HG03064 (cell line): ENCODE measurements around the gene PTPRK.

Experiments
- ATAC-seq: cut with Tn5 transposase; IDR thresholded peaks from one replicate; pipeline ENCODE4 v1.9.1; 2021; ENCODE audit warnings: low read depth; ENCODE audit not compliant: unreplicated experiment

The PTPRK gene

DNA sequence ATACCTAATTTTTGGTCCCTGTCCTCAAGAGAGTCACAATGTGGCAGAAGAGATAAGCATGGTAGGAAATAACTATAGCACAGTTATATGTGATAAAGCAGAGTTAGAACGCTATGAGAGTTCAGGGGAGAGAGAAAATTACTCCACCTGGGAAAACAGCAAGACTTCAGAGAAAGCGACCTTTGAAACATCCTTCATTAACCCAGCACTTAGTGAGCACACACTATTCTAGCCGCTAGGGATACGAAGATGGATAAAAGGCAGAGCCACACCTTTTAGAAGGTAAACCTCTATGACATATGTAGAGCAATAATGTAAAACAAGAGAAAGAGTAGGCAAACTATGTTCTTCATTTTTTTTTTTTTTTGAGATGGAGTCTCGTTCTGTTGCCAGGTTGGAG, 264.3 kb downstream of the PTPRK start:
- ATAC-seq = no peak

DNA sequence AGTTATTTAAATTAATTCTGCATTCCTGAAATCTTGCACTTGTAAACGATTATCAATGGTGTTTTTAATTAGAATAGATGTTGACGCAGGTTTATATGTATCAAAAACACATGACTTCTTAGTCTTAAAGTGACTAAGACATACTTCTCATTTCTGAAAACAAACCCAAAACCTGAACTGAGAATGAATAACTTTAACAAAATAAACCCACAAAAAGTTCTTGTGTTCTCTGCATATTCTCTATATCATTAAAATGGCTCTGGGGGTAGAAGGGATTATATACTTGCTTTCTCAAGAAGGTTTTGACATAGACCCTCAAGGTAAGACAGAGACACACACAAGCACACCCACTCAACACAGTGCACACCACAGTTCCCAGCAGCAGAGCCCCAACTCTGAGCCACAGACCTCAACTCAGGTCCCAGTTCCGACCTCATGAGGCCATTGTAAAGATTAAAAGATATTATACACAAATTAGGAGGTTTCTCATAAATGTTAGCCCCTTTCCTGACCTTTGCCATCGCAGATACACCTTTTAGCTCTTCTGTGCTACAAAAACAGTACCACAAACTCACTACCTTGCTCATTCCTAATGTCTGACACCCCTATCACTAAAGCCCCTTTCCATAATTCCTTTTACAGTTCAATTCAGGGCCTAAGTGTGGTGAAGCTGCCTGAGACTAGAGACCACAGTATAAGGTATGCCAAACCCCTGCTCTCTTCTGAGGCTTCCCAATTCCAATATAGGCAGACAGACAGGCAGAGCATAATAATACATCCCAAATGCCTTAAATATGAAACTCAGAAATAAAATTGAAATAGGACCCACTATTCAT, 267.8 kb downstream of the PTPRK start:
- ATAC-seq = no peak

DNA sequence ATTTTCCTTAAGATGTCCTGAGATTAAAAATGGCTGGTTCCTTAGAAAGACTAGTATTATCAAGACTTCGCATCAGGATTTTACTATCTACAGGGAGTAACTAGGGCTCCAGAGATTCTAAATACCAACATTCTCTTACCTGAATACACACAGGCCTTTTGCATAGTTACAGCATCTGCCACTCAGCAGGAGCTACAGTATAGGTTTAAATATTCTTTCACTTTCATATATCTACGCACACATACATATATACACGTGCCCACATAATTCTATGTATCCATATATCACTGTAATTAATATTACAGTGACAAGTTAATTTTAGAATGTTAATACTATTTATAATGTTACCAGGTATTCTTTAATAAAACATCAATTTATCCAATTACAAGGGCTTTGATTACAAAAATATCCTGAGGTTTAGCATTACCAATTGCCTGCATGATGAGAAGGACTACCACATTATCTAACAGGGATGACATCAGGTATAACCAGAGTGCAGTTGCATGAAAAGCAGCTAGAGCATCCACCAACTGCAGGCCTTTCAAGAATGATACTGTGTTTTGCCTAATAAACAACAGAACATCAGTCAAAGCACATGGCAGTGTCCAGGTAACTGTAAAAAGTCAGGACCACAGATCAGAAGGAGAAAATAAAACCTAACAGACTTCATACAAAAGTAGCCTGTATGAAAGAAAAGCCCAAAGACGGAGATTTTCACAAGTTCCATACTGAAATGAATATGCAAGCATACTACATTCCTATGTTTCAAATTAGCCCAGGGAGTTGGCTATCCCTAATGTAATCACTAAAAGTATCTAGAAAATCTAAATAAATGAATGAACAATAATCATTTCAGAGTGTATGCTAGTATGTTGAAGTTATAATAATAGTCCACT, 268.7 kb downstream of the PTPRK start:
- no peak for ATAC-seq

DNA sequence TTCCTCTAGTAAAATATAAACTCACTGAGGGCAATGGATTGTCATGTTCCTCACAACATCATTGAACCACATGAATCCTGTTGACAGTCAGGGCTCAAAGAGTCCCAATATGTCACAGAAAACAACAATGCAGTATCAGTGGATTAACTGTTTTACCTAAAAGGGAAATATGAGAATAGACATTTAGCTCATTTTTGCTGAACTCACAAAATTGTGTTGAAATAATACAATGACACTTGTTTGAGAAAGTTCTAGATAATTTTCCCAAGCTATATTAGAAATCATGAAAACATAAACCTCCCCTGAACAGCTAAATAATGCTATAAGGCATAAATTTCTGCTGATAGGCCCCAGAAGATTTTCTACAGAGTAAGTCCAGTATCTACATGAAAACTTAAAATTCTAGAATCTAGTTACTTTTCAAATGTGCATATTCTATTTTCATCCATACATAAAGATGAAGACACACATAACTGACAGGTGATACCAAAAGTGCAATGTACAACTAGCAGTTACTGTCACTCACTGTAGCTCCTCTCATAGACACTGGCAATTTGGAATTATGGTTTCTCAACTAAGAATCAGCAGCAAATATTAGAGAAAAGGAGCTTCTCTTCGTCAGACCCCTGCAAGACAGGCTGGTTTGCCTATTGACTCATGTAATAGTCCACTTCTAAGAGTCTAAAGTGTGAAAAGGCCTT, 269.9 kb downstream of the PTPRK start:
- ATAC-seq = no peak

DNA sequence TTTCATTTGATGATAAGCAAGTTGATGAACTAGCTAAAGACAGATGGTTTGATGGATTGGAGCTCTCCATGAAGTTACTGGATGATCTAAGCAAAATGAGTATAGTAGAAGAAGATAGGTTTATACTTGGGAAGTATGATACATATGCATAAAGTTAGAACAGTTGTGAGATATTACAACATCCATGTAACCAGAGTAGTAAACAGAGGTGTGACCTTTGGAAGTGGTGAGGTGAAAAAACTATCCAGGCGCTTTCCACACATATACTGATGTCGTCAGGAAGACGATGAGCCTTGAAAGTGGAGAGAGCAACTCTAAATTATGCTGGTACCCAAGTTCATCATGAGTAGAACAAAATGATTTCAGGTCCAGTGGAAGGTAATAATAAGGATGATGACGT, 271.0 kb downstream of the PTPRK start:
- ATAC-seq = no peak

DNA sequence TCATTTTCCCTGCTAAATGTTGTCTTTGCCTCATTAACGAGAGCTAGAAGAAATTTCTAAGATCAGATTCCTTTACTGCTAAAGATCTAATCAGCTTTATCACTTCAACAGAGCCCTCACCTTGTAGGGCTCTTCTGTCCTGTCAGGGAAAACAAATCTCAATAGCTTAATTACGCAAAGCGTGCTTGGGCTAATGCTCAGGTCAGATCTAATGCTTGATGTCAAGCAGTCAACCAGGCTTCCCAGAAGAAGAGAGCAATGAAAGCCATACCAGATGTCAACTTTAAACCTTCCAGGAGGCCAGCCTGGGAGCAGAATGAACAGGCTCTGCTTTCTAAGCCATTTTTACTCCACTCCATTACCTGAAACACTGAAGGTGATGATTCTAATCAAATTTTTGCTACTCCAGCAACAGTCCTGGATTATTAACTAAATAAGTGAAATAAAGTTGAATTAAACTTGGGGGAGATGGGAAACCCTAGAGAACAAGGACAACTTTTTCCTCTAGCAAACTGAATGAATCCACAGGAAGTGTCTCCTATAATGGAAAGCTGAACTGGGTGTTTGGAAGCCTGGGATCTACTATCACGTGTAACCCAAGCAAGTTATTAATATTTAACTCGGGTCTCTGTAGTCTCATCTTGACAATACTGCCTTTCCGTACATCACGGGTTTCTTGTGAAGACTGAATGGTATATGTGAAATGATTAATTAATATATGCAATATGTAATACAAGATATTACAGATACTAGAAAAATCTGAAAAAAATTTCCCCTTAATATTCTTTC, 273.7 kb downstream of the PTPRK start:
- no peak for ATAC-seq

DNA sequence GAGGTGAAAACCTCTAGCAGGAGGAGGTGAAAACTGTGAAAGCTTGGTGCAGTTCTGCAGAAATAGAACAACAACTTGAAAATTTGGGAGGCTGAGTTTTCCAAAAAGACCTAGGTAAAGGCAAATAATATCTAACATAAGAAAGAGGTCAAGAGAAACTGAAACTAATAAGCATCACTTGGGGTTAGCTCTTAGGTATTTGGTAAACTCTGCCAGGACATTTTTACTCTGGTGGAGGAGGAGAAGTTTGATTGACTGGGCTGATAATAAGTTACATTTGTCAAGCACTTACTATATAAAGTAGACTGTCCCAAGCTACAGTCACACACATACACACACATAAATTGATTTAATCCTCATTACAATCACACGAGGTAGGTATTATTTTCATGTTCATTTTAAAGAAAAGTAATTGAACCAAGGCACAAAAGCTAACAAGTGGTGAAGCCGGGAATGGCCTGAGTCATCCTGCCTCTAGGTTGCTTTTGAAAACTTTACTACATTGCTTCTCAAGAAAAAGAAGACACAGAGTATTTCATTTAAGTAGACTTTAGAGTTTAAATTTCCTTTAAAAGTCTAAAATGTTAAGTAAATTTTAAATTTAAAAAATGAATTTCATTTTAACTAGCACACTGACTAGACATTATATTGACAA, 275.5 kb downstream of the PTPRK start:
- no peak for ATAC-seq

DNA sequence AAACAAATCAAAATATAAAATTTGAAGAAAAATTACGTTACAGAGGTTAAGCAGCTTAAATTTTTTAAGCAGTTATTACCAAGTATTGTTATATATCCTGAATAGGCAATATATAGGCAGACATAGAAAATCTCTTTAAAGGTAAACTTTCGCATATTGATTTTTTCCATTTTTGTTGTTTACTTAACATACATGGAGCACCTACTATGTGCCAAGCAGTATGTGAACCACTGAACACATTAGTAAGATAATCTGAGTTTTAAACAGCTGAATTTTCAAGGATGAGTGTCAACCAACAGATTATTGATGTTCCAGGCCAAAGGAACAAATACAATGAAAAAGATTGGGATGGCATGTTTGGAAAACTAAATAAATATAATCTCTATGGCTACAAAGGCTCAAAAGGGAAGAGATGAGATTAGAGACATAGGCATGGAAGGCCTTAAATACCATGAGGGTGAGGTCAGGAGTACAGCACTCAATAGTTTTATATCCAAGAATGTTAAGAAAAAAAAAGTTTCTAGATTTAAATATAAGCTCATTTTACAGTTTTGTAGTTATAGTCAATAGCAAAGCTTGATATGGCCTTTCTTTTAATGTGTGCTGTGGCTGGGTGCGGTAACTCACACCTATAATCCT, 277.5 kb downstream of the PTPRK start:
- ATAC-seq = no peak

DNA sequence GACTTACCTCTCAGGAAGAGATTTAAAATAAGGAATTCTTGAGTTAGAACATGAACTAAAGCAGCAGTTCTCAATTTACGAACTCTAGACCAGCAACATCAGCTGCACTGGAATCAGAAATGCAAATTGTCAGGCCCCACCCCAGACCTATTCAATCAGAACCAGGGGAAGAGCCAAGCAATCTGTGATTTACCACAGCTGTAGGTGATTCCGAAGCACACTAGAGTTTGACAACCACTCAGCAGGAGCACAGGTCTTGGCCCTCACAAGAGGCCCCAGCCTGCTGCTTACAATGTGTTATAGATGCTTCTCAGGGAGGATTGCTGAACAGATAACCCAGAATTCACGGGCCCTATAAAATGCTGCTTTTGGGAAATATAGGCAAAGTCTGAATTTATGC, 279.2 kb downstream of the PTPRK start:
- no peak for ATAC-seq

DNA sequence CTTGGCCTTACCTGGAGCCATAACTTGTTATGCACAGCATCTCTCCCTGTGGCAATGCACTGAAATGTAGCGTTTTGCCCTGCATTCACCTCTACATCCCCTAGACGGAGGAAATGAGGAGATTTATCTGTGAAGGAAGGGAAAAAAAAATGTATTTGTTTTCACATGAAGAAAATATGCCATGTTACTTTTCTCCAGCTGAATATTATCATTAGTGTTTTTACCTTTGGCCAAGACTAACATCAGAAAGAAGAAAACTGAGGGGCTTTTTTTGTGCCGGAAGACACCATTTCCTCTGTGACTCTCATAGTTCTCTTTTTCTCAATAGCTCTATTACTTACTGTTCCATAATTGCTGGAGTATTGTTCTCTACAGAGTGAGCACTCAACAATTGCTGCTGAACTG, 280.4 kb downstream of the PTPRK start:
- ATAC-seq = no peak

DNA sequence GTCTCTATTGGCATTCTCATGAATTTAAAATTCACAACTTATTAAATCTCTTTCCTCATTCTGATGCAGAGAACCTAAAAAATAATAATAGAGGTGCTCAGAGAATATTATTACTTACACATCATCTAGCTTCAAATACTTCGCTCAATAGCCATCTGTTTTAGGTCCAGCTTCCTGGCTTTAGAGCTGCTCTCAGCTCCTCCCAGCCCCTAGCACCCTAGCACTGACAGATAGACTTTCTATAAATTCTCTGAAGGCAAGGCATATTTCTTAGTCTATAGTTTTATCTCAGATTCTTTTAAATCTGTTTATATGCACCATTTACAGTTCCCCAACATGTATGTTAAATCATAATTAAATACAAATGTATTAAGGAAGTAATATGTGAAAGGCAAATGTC, 281.3 kb downstream of the PTPRK start:
- no peak for ATAC-seq

DNA sequence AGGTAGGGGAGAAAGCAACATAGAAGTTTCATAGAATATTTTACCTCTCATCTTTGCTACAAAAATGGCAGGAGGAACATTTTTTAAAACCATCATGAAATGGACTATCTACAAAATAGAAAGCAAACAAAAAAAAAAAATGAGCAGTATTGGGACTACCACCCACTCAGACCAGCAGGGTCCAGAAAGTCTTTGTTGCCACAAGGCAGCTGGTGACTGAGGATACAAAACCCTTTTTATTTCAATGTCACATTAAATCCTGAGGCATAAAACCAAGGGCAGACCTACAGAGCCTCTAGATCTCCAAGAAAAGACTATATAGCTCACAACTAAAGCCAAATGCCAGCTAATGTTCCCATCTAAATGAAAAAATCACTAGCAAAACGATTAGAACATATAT, 282.2 kb downstream of the PTPRK start:
- ATAC-seq = no peak

DNA sequence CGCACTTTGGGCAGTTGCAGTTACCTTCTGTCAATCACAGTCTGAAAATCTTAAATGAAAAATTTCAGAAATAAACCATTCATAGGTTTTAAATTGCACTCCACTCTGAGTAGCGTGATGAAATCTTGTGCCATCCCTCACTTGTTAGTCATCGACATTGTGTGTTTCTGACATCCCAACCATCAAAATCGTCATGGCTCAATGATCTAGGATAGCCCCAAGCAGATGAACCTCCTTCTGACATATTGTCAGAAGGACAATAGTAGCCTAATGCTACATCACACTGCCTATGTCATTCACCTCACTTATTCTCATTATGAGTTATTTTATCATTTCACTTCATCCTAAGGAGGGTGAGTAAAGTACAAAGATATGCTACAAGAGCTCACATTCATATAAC, 284.8 kb downstream of the PTPRK start:
- ATAC-seq = no peak

DNA sequence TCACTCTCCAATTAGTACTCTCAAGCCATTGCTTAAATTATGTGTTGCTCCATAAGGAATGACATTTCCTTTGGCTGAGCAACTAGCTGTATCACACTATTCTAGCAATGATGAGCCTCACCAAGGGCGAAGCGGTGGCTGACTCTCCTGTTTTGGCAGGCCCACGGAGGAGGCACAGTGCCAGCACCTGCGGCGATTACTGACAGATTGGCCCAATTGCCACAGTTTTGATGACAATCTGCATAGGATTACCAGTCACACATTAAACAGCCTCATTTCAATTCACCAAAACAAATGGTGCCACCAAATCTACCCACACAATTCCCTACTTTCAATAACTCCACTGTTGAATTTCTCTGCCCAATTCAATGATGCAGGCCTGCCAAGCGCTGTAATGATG, 286.9 kb downstream of the PTPRK start:
- ATAC-seq = no peak

DNA sequence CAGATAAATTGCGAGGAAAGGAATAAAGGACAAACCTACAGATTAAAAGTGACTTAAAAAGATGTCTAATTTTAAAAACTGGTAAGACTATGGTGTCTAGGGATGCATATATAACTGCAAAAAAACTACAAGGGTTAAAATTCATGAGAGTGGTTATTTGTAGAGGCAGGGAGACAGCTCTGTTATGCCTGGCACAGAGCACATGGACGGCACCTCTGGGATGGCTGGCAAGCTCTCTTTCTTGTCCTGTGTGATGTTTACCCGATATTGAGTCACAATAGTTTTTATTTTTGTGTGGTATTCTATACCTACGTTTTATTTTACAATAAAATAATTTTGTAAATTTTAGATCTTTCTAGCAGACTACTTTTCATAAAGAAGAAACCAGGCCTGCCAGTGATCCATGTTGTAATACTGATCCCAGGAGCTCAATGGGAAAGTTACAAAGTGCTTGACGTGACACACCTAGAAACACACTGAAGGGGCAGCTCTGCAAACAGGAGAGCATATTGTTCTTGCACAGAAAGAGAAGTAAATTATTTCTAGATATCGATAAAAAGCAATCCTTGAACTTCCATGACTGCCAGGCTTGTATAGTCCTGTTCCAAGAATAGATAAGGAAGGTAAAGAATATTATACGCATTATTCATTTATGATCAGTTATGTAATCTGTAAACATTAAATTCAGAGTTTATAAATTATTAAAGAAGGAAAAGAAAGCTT, 290.0 kb downstream of the PTPRK start:
- ATAC-seq = no peak

DNA sequence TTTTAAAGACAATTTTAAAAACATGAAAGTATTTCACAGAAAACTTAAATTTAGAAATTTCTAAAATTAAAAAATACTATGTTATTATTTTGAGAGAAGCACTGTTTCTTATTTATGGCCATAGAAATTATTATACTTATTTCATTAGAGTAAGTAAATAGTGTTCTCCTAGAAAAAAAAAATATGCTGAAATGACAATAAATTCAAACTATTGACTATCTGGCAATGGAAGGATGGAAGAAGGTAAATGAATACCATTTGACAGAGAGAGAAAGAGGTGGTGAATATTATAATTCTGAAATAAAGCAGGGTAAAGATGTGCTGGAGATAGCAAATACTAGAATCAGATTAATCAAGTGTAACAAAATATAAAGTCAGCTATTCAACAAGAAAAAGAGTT, 294.8 kb downstream of the PTPRK start:
- no peak for ATAC-seq

DNA sequence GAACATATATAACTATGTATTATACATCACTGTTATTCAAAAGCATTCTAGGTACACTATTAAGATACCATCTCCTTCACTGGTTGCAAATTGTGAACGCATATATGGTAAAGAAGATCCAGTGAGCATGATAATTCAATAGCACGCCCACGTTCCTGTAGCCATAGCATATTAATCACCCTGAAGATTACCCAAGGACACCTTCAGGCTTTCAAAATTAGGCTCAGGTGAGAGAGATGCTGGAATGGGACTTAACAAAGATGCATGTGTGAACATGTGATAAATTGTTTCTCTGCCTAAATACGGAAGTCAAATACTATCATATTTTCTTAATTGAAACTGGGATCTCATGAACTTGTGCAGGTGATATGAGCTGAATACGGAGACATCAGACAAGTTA, 303.5 kb downstream of the PTPRK start:
- ATAC-seq = no peak

DNA sequence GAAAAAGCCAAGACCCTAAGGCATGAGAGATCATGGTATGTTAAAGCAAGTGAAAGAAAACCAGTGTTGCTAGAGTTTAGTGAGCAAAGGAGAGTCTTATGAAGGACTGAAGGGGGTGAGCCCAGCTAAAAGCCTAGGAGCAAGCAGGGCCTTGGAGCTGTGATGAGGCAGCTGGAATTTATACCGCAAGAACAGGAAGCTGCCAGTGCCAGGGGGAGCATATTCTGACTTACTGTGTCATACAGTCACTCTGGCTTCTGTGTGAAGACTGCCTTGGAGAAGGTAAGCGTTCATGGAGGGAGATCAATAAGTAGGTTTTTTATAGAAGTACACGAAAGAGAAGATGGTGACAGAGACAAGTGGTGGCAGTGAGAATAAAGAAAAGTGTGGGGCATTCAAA, 310.6 kb downstream of the PTPRK start:
- no peak for ATAC-seq
